SK-N-MC (cell line): ENCODE data around the gene GJB6.

Experiments
- EZH2 ChIP-seq: fragments of 200-600 bp; sonication (generic); IDR thresholded peaks from one replicate; pipeline ENCODE4 v1.6.1; 2017; ENCODE audit warnings: antibody characterized with exemption
- FOXP2 ChIP-seq: optimal IDR thresholded peaks from 2 replicates; pipeline ENCODE3; 2011; ENCODE audit warnings: mild to moderate bottlenecking, moderate library complexity; ENCODE audit not compliant: insufficient read depth; ENCODE audit errors: extremely low read length, control extremely low read depth
- POLR2AphosphoS5 ChIP-seq: IDR thresholded peaks from 2 replicates; pipeline ENCODE4 v1.6.1; 2012; ENCODE audit warnings: mild to moderate bottlenecking, low read depth, low read length, borderline replicate concordance

- TF ChIP-seq POLR2AphosphoS5 (no peak), EZH2 (no peak), FOXP2 (no peak)
These were observed 26.8 kb upstream of the GJB6 start for GRCh38 chr13:20258963-20259288.
